Measurements from ENCODE around the gene WASF2.
"Not testable (repeated sequence)": the region's sequence is repeated elsewhere in the genome, so short reads cannot be mapped to it uniquely, and the experiment has no call there.

DNA sequence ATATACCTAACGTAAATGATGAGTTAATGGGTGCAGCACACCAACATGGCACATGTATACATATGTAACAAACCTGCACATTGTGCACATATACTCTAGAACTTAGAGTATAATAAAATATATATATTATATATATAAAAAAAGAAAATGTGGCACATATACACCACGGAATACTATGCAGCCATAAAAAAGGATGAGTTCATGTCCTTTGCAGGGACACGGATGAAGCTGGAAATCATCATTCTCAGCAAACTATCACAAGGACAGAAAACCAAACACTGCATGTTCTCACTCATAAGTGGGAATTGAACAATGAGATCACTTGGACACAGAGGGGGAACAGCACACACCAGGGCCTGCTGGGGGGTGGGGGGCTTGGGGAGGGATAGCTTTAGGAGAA lies 105.2 kb downstream of the WASF2 start:
- not testable (repeated sequence) for TF ChIP-seq POLR2A (IDR thresholded peaks at IDR 0.05)
- TF ChIP-seq, protein P1, sequence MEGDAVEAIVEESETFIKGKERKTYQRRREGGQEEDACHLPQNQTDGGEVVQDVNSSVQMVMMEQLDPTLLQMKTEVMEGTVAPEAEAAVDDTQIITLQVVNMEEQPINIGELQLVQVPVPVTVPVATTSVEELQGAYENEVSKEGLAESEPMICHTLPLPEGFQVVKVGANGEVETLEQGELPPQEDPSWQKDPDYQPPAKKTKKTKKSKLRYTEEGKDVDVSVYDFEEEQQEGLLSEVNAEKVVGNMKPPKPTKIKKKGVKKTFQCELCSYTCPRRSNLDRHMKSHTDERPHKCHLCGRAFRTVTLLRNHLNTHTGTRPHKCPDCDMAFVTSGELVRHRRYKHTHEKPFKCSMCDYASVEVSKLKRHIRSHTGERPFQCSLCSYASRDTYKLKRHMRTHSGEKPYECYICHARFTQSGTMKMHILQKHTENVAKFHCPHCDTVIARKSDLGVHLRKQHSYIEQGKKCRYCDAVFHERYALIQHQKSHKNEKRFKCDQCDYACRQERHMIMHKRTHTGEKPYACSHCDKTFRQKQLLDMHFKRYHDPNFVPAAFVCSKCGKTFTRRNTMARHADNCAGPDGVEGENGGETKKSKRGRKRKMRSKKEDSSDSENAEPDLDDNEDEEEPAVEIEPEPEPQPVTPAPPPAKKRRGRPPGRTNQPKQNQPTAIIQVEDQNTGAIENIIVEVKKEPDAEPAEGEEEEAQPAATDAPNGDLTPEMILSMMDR (IDR thresholded peaks at IDR 0.05): not testable (repeated sequence)

Data from esophagus squamous epithelium (tissue), 4 donors.